Activated CD8-positive, alpha-beta T cell treated with anti-CD3 and anti-CD28 coated beads for 36 hours (primary cell): ENCODE data around the gene C9orf43. TPM values are rescaled to one million over a fixed set of nuclear protein-coding genes. Genes with fewer than 3 reads are reported as not detected.

Source experiments
- ATAC-seq: fragments of 200-7000 bp; cut with Tn5 transposase; one replicate; pipeline ENCODE4 v1.10.0; 2021; ENCODE audit warnings: mild to moderate bottlenecking, moderate library complexity
- CTCF ChIA-PET: fragments of 350-600 bp; sonication (Branson Sonifier 250); formaldehyde crosslinking; loops from one replicate; lab custom pipeline; 2021; ENCODE audit warnings: antibody characterized with exemption; lab: Charles Lee
- POLR2A ChIA-PET: fragments of 350-600 bp; sonication (Branson Sonifier 250); formaldehyde crosslinking; loops from one replicate; lab custom pipeline; 2021; ENCODE audit warnings: antibody characterized with exemption; lab: Charles Lee
- DNase-seq: peaks from one replicate; pipeline ENCODE4 v3.0.0-alpha.2; 2020
- H3K27ac Mint-ChIP-seq: one replicate; pipeline ENCODE4 v1.8.0; 2021; ENCODE audit warnings: mild to moderate bottlenecking, mixed read lengths
- H3K27me3 Mint-ChIP-seq: one replicate; pipeline ENCODE4 v1.8.0; 2021; ENCODE audit warnings: mixed read lengths
- H3K36me3 Mint-ChIP-seq: one replicate; pipeline ENCODE4 v1.8.0; 2021; ENCODE audit warnings: low read depth, mixed read lengths
- H3K4me1 Mint-ChIP-seq: one replicate; pipeline ENCODE4 v1.8.0; 2021; ENCODE audit warnings: low read depth, mixed read lengths
- H3K4me3 Mint-ChIP-seq: one replicate; pipeline ENCODE4 v1.8.0; 2021; ENCODE audit warnings: mild to moderate bottlenecking, moderate library complexity, mixed read lengths
- H3K9me3 Mint-ChIP-seq: one replicate; pipeline ENCODE4 v1.8.0; 2021; ENCODE audit warnings: mixed read lengths
- intact Hi-C: fragments of 100-400 bp; cut with micrococcal nuclease; formaldehyde crosslinking; loops from one replicate; pipeline ENCODE4 v1.10.0; 2022
- total RNA-seq, 2 experiments: library from RNA; stranded (reverse); gene quantifications; one replicate each; pipeline ENCODE4 v1.2.3, GENCODE V29; 2021
- TF ChIP-seq, protein P1 (sequence below): fragments of 200-600 bp; IDR thresholded peaks from one replicate; pipeline ENCODE4 v1.8.0; 2022; ENCODE audit warnings: antibody characterized with exemption, mild to moderate bottlenecking

The C9orf43 gene
- total RNA-seq, 2 experiments from 2014 or later: 0.74 to 0.83 TPM

DNA sequence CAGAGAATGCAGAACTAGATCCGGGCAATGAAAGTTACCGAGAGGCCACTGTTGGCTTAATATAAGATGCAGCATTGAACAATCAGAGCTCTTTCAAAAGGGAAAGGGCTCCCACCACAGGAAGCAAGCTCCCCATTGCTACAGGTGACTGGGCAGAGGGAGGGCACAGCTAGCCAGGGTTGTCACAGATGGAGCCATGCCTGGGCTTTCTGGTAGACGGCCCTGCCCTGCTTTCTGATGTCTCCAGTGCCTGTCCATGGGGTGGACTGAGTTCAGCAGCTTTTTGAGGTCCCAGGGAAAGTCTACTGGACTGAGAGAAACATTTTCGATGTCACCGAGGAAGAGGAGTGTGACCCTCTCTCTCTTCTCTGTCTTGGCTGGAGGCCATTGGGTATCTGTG lies 67.1 kb downstream of the C9orf43 start:
- intact Hi-C loops: no loop called here
- Mint-ChIP-seq H3K9me3 (no peaks in the 10 kb centered on the region), H3K4me3 (no peak overlapping the region), H3K4me1 (peaks cover 15% of the 10 kb centered on the region), H3K36me3 (no peaks in the 10 kb centered on the region), H3K27me3 (no peaks in the 10 kb centered on the region), H3K27ac (no peak overlapping the region)
- ATAC-seq (no peak), DNase-seq (no peak)
- CTCF ChIA-PET: interaction anchor here (0.7 to 1.1 kb wide), 2 partner anchors 20 to 22 kb away, joined by 3 read pairs; no protein-coding TSS in a partner anchor
- POLR2A ChIA-PET: interaction anchor here (1.0 kb wide), 1 partner anchor 40 kb away, joined by 4 read pairs; no protein-coding TSS in a partner anchor
- TF ChIP-seq, protein P1, sequence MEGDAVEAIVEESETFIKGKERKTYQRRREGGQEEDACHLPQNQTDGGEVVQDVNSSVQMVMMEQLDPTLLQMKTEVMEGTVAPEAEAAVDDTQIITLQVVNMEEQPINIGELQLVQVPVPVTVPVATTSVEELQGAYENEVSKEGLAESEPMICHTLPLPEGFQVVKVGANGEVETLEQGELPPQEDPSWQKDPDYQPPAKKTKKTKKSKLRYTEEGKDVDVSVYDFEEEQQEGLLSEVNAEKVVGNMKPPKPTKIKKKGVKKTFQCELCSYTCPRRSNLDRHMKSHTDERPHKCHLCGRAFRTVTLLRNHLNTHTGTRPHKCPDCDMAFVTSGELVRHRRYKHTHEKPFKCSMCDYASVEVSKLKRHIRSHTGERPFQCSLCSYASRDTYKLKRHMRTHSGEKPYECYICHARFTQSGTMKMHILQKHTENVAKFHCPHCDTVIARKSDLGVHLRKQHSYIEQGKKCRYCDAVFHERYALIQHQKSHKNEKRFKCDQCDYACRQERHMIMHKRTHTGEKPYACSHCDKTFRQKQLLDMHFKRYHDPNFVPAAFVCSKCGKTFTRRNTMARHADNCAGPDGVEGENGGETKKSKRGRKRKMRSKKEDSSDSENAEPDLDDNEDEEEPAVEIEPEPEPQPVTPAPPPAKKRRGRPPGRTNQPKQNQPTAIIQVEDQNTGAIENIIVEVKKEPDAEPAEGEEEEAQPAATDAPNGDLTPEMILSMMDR: no peak

DNA sequence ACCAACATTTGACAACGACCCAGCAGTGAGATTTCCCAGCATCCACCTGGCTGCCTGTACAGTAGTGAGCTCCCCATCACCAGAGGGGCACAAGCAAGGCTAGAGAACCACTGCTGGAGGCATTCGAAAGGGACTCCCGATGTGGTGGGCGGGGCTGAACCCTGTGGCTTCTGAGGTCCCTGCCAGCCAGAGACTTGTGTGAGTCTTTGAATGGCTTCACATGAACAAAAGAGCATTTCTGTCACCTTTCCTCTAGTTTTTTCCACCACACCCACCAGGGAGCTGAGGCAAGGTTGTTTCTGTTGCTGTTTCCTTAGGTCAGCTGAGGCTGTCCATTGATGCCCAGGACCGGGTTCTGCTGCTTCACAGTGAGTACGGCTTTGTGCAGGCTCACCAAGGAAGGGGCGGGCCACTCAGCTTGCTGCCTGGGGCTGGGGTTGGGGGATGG lies 68.7 kb downstream of the C9orf43 start:
- ATAC-seq: peak; percentile 88
- Mint-ChIP-seq H3K27ac (no peak overlapping the region), H3K9me3 (no peaks in the 10 kb centered on the region), H3K36me3 (no peaks in the 10 kb centered on the region), H3K4me1 (peaks cover 15% of the 10 kb centered on the region), H3K4me3 (no peak overlapping the region), H3K27me3 (no peaks in the 10 kb centered on the region)
- ChIA-PET CTCF (interaction anchor here (1.3 kb wide), 1 partner anchor 79 kb away, joined by 3 read pairs; no protein-coding TSS in a partner anchor), POLR2A (interaction anchor here (1.2 kb wide), 1 partner anchor 10 kb away, joined by 4 read pairs; no protein-coding TSS in a partner anchor)
- peak; percentile 74 for DNase-seq
- TF ChIP-seq, protein P1: no peak
- intact Hi-C loops: no loop called here

Other genes starting within 250 kb of the C9orf43 start
- gene FKBP15, start 189.5 kb upstream of the C9orf43 start, total RNA-seq: 10 to 100 TPM; 32.5 to 33.7 TPM
- 10 to 100 TPM; 18.3 to 19.2 TPM for gene SLC31A1, start 189.2 kb upstream of the C9orf43 start, total RNA-seq
- gene CDC26, start 135.2 kb upstream of the C9orf43 start, total RNA-seq: 10 to 100 TPM; 28.0 to 30.4 TPM
- gene PRPF4, start 135.1 kb upstream of the C9orf43 start, total RNA-seq: 10 to 100 TPM; 52.9 to 56.5 TPM
- under 1 TPM in 1 of 2 experiments, not detected in 1; 0.27 TPM for gene RNF183, start 107.4 kb upstream of the C9orf43 start, total RNA-seq
- gene WDR31, start 70.5 kb upstream of the C9orf43 start, total RNA-seq: 1 to 10 TPM; 1.3 to 1.4 TPM
- gene BSPRY, start 61.2 kb upstream of the C9orf43 start, total RNA-seq: 1 to 10 TPM; 8.2 to 9.1 TPM
- 10 to 100 TPM; 11.6 to 13.3 TPM for gene HDHD3, start 33.8 kb upstream of the C9orf43 start, total RNA-seq
- 10 to 100 TPM; 16.2 to 16.3 TPM for gene ALAD, start 9.5 kb upstream of the C9orf43 start, total RNA-seq
- 10 to 100 TPM; 49.0 to 50.9 TPM for gene POLE3, start 72 bp upstream of the C9orf43 start, total RNA-seq
- 10 to 100 TPM; 51.0 to 51.5 TPM for gene RGS3, start 53.0 kb downstream of the C9orf43 start, total RNA-seq